Hematopoietic multipotent progenitor cell treated with erythropoietin and hydrocortisone succinate and interleukin-3 and kit ligand, for 6 days (in vitro differentiated cells): ENCODE measurements around the gene CKAP5.

Source experiments
- DNase-seq: peaks from one replicate; pipeline ENCODE4 v3.0.0-alpha.2; 2015

The CKAP5 gene

DNA sequence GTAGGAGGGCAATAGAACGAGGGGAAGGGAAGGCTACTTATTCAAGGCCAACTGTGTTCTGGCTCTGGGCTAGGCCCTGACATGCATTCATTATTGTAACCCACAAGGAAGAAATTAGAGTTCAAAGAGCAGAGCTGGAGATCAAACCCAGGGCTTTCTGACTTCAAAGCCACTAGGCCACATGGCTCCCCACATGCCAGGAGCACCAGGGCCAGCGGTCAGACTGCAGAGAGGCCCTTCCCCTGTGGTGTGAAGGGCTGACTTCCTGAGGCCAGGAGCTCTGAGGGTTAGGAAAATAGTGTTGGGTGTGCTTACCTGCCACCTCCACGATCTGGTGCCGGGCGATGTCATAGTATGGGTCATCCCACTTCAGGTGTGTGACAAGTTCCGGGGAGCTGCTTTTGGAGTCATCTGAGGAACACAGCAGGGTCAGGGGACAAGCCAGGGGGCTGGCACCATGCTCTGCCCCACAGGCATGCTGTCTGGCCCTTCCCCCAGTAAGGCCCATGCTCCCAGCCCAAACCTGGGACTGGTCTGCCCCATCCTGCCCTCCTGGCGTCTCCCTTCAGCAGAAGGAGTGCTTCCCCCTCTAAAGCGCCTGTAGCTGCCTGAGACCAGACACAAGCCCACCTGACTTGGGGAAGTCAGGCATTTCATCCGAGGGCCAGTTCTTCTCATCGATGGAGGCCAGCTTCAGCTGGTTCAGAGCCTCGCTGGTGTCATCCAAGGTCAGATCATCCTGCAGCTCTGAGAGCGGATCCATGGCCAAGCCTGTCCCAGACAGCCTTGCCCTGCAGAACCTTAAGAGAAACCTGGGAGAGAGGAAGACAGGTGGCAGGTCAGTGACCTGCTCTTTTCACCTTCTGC lies 150.5 kb downstream of the CKAP5 start:
- no peak for DNase-seq

DNA sequence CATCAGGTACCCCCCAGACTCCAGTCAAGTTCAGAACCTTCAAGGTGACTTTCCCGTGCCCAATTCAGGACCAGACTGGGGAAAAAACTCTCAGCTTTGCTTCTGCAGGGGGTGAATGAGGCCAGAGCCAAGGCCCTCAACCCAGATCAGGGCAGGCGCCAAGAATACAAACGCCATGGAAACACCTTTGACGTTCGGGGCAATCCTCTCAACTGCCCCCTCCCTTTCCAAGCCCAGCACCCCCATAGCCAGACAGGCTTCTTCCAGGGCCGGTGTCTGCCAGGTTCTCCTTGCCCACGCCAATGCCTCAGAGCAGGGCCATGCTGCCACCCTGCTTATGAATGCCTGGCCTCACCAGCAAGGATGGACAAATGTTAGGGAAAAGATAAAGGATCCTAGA lies 151.5 kb downstream of the CKAP5 start:
- no peak for DNase-seq

DNA sequence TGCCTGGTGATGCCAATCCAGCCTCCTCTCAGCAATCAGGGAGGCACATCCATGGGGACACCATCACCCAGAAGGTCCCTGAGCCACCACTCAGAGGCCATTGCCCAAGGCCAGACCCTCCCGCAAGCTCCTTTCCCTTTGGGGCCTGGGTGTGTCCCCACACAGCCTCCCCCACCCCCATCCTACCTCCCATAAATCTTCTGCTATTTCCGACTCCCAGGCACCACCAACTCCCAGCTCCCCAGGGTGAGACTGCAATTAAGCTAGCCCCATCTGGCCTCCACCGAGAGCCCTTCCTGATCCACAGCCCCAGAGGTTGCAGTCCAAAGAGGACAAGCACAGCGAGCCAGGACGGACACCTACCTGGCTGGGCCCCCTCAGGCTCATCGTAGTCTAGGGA lies 152.0 kb downstream of the CKAP5 start:
- DNase-seq = no peak

DNA sequence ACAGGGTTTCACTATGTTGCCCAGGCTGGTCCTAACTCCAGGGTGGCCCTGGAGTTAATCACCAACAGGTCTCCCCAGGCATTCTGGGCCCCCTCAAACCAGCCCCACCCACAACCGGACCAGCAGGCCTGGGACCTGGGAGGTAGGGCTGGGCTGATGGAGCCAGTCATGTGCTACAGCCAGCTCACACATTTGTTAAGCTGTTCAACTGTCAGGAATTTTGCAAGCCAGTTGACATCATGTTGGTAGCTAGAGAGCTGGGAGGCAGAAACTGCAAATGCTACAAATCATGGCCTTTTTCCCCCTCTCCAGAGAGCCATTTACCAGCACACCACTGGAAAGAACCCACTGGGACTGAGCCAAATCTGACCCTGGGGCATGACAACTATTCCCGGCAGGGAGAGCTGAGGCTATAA lies 152.5 kb downstream of the CKAP5 start:
- no peak for DNase-seq
